AG04449 (cell line): ENCODE results near the gene ALG2.

Experiments
- CTCF ChIA-PET: fragments of 350-600 bp; formaldehyde crosslinking; extraction: SDS; loops from one replicate; lab custom pipeline; 2021; ENCODE audit warnings: antibody characterized with exemption; lab: Yijun Ruan, JAX
- POLR2A ChIA-PET: fragments of 400-600, 350-600 bp; formaldehyde crosslinking; extraction: SDS; loops from one replicate; lab custom pipeline; 2020; ENCODE audit warnings: antibody characterized with exemption, inconsistent platforms; lab: Yijun Ruan, JAX
- DNase-seq: peaks from one replicate; pipeline ENCODE4 v3.0.0-alpha.2; 2010; ENCODE audit warnings: low read depth, low spot score
- H3K4me3 ChIP-seq: 2 replicates; pipeline ENCODE4 v1.5.1; 2011; ENCODE audit warnings: low read depth, mild to moderate bottlenecking, control low read depth, low read length
- TF ChIP-seq, protein P1 (sequence below): IDR thresholded peaks from one replicate; pipeline ENCODE4 v1.5.1; 2011; ENCODE audit warnings: mild to moderate bottlenecking, moderate library complexity, low read length, control low read depth, inconsistent platforms; ENCODE audit not compliant: insufficient read depth; ENCODE audit errors: missing control alignments

ALG2 gene

DNA sequence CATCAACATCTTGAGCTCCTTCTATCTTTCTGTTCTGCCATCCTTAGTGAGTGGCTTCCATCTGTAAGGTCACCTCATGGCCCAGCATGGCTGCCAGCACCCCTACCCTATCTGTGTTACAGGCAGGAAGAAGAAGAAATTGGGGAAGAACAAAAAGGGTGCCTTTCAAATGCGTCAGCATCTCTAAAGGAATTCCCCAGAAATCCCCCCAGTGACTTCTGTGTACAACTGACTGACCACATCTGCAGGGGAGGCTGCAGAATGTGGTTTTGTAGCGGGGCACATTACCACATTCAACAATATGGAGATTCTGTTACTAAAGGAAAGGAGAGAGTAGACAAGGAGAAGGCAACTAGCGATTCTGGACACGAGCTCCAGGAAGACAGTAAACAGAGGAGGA lies 40.1 kb downstream of the ALG2 start:
- no peak overlapping the region for H3K4me3 ChIP-seq
- no peak for DNase-seq
- ChIA-PET CTCF (interaction anchor here (0.6 to 1.5 kb wide), 6 partner anchors 10 to 1140 kb away, joined by 3 to 5 read pairs (median 4); no protein-coding TSS in a partner anchor), POLR2A (no interaction called here)
- TF ChIP-seq, protein P1, sequence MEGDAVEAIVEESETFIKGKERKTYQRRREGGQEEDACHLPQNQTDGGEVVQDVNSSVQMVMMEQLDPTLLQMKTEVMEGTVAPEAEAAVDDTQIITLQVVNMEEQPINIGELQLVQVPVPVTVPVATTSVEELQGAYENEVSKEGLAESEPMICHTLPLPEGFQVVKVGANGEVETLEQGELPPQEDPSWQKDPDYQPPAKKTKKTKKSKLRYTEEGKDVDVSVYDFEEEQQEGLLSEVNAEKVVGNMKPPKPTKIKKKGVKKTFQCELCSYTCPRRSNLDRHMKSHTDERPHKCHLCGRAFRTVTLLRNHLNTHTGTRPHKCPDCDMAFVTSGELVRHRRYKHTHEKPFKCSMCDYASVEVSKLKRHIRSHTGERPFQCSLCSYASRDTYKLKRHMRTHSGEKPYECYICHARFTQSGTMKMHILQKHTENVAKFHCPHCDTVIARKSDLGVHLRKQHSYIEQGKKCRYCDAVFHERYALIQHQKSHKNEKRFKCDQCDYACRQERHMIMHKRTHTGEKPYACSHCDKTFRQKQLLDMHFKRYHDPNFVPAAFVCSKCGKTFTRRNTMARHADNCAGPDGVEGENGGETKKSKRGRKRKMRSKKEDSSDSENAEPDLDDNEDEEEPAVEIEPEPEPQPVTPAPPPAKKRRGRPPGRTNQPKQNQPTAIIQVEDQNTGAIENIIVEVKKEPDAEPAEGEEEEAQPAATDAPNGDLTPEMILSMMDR, result no peak

DNA sequence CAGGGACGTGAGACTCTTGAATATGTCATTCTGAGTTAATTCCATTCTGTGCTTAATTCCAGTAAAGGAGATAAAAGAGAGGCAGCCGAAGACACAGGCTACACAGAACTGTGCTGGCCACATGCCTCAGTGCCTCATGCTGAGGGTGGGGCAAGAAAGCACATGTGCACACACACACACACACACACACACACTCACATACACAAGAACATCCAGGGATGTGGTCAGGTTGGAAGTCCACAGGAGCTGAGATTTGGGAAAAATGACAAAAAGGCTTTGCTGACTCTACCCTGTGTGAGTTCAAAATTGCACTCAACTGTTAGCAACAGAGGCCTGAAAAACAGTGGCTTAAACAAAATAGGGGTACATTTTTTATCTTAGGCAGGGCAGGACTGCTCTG lies 40.5 kb downstream of the ALG2 start:
- CTCF ChIA-PET, result interaction anchor here (0.7 to 1.5 kb wide), 4 partner anchors 10 to 1141 kb away, joined by 3 to 5 read pairs (median 4); no protein-coding TSS in a partner anchor
- TF ChIP-seq, protein P1, result no peak
- POLR2A ChIA-PET, result no interaction called here
- DNase-seq, result no peak
- H3K4me3 ChIP-seq, result no peak overlapping the region

DNA sequence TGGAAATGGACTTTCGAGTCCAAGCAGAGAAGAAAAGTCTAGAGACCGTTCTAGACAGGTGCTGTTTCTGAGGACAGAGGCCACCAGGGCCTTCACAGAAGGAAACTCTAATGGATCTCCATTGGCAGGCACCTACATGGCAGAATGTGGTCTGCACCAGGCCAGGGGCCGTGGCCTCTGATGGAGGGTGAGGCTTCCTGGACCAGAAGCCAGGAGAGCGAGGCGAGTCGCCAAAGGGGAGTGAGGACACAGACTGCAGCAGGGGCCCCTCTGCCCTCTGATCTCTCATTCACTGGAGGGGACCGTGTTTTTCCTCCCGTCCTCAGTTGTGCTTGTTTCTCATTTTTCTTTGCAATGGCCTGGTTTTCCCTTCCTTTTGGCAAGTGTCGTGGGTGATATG lies 41.1 kb downstream of the ALG2 start:
- POLR2A ChIA-PET, result no interaction called here
- DNase-seq, result no peak
- TF ChIP-seq, protein P1, result no peak
- no peak overlapping the region for H3K4me3 ChIP-seq
- CTCF ChIA-PET, result interaction anchor here (1.3 kb wide), 1 partner anchor 331 kb away, joined by 3 read pairs; no protein-coding TSS in a partner anchor

DNA sequence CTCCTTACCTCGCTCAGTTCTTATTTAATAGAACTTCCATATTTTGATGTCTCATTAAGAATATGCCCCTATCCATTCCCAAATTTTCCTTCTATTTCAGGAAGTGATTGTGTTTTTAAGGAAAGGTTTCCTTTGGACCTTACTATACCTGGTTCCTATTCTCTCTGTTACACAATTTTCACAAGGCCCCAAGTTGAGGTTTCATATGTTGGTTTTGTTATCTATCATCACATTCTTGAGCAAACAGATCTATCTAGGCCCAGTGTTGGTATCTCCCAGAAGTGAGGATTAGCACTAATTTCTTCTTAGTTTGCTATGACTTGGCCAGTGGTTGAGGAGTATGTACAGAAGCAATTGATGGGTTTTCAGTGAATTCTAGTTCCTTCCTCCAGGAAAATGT lies 41.5 kb downstream of the ALG2 start:
- no peak overlapping the region for H3K4me3 ChIP-seq
- TF ChIP-seq, protein P1, result no peak
- DNase-seq, result no peak
- ChIA-PET POLR2A (no interaction called here), CTCF (interaction anchor here (1.3 kb wide), 1 partner anchor 331 kb away, joined by 3 read pairs; no protein-coding TSS in a partner anchor)

DNA sequence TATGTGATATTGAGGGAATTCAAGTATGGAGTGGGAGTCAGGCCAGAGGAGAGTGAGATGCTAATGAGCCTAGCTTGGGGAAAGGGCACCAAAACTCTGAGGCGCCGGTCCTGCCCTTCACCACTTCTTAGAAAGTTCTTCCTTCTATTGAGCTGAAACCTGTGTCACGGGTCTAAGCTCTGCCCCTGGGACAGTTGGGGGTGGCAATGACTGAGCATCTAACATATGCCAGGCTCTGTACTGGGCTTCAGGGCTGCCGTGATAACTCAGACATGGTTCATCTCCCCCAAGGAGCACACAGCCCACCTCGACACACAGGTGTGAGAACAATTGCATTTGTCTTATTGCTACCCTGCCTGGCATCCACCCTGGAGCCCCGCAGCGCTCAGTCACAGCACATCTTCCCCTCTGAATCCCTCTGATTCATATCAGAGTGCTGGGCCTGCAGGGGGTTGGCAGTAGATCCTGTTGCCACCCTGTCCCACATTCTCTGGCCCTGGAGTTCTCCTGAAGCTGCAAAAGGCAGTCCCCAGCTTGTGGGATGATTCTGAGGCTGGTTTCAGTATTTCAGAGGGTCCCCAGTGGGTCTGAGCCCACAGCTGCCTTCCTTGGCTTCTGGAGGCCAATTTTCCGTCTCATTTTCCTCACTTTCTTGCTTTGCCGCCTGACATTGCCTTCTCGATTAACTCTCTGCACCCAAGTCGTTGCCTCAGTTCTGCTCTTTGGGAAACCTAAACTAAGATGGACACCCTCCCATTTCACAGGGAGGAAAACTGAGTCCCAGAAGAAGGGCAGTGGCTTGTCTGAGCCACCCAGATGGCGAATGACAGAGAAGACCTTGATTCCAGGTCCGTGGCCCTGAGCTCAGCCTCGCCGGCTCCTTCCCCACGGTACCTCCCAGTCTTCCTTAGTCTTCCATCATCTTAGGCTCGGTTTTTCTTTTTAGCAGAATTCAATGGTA lies 42.5 kb downstream of the ALG2 start:
- no peak for DNase-seq
- H3K4me3 ChIP-seq, result no peak overlapping the region
- ChIA-PET CTCF (interaction anchor here (1.2 to 7.8 kb wide), 2 partner anchors 7 to 16 kb away, joined by 3 to 57 read pairs; no protein-coding TSS in a partner anchor), POLR2A (no interaction called here)
- TF ChIP-seq, protein P1, result no peak
